CD14-positive monocyte (primary cell): Measurements from ENCODE around the gene SLC1A3. TPM values are rescaled to one million over a fixed set of nuclear protein-coding genes. Genes with fewer than 3 reads are reported as not detected.
A peak's percentile ranks its signal among the peaks of the same experiment; 100 is the strongest.

Source experiments
- DNase-seq, 3 donors: peaks; one replicate each; pipeline ENCODE4 v3.0.0-alpha.2; 2011 to 2022
- H2AFZ ChIP-seq: 2 replicates; pipeline ENCODE4 v1.6.0; 2012; ENCODE audit warnings: mild to moderate bottlenecking, low read depth, low read length, inconsistent platforms; ENCODE audit not compliant: insufficient read depth, poor library complexity, severe bottlenecking
- H3K27ac ChIP-seq, 2 donors: 1 replicate in 1 of 2; 2 replicates in 1 of 2; pipeline ENCODE4 v1.5.1; 2012 to 2013; ENCODE audit warnings: low read length in 2 of 2, control low read depth in 1 of 2, inconsistent platforms in 1 of 2, low read depth in 1 of 2, mild to moderate bottlenecking in 1 of 2
- H3K27me3 ChIP-seq, 2 donors: one replicate each; pipeline versions ENCODE4 v1.6.0 to v1.6.1; 2011 to 2013; ENCODE audit warnings: low read length in 2 of 2; ENCODE audit not compliant: control insufficient read depth in 2 of 2, insufficient read depth in 2 of 2
- H3K36me3 ChIP-seq, 2 donors: replicated peaks in 1 of 2; 1 replicate in 1 of 2; 2 replicates in 1 of 2; pipeline versions ENCODE4 v1.5.1 to v1.6.1; 2012 to 2013; ENCODE audit warnings: low read length in 2 of 2, control low read depth in 1 of 2, inconsistent platforms in 1 of 2, mild to moderate bottlenecking in 1 of 2; ENCODE audit not compliant: insufficient read depth in 2 of 2, control insufficient read depth in 1 of 2
- H3K4me1 ChIP-seq, 2 donors: 1 replicate in 1 of 2; 2 replicates in 1 of 2; pipeline versions ENCODE4 v1.5.1 to v1.6.1; 2012 to 2013; ENCODE audit warnings: low read length in 2 of 2, control low read depth in 1 of 2, inconsistent platforms in 1 of 2, mild to moderate bottlenecking in 1 of 2, moderate library complexity in 1 of 2; ENCODE audit not compliant: insufficient read depth in 2 of 2, control insufficient read depth in 1 of 2
- H3K4me2 ChIP-seq: replicated peaks from 2 replicates; pipeline ENCODE3; 2012; ENCODE audit warnings: low read length, moderate library complexity, mild to moderate bottlenecking; ENCODE audit not compliant: poor library complexity, severe bottlenecking; ENCODE audit errors: extremely low read depth
- H3K4me3 ChIP-seq, 3 experiments: fragments of 200-600 bp in 1 of 3; sonication (generic) in 1 of 3; replicated peaks in 1 of 3; 1 replicate in 2 of 3; 2 replicates in 1 of 3; pipeline ENCODE4 v1.5.1; 2011 to 2013; ENCODE audit warnings: low read length in 3 of 3, mild to moderate bottlenecking in 3 of 3, control low read depth in 2 of 3, low read depth in 2 of 3, inconsistent platforms in 1 of 3, moderate library complexity in 1 of 3
- H3K79me2 ChIP-seq: 2 replicates; pipeline ENCODE4 v1.6.0; 2012; ENCODE audit warnings: mild to moderate bottlenecking, control low read depth, inconsistent platforms, low read length, moderate library complexity; ENCODE audit not compliant: insufficient read depth
- H3K9ac ChIP-seq: 2 replicates; pipeline ENCODE4 v1.6.0; 2017; ENCODE audit warnings: low read length, mild to moderate bottlenecking; ENCODE audit not compliant: insufficient read depth, poor library complexity, severe bottlenecking
- H3K9me3 ChIP-seq, 2 donors: replicated peaks in 1 of 2; 1 replicate in 1 of 2; 2 replicates in 1 of 2; pipeline versions ENCODE4 v1.5.1 to v1.6.1; 2012 to 2013; ENCODE audit warnings: low read length in 2 of 2, control low read depth in 1 of 2; ENCODE audit not compliant: control insufficient read depth in 1 of 2, insufficient read depth in 1 of 2
- H4K20me1 ChIP-seq: 2 replicates; pipeline ENCODE4 v1.6.0; 2012; ENCODE audit warnings: mild to moderate bottlenecking, low read length, control low read depth, moderate library complexity; ENCODE audit not compliant: insufficient read depth
- H3K27ac Mint-ChIP-seq, 7 donors: one replicate each; pipeline ENCODE4 v1.8.0; 2020; ENCODE audit warnings: mild to moderate bottlenecking in 7 of 7, mixed read lengths in 7 of 7, moderate library complexity in 6 of 7, inconsistent platforms in 2 of 7
- H3K27me3 Mint-ChIP-seq, 3 donors: one replicate each; pipeline ENCODE4 v1.8.0; 2021 to 2022; ENCODE audit warnings: low read depth in 3 of 3, mild to moderate bottlenecking in 3 of 3, mixed read lengths in 3 of 3, moderate library complexity in 3 of 3, inconsistent platforms in 1 of 3
- H3K36me3 Mint-ChIP-seq, 2 donors: one replicate each; pipeline ENCODE4 v1.8.0; 2020; ENCODE audit warnings: mixed read lengths in 2 of 2, inconsistent platforms in 1 of 2, mild to moderate bottlenecking in 1 of 2
- H3K4me1 Mint-ChIP-seq: one replicate; pipeline ENCODE4 v1.8.0; 2020; ENCODE audit warnings: mild to moderate bottlenecking, mixed read lengths
- H3K4me3 Mint-ChIP-seq, 2 donors: one replicate each; pipeline ENCODE4 v1.8.0; 2020; ENCODE audit warnings: mild to moderate bottlenecking in 2 of 2, mixed read lengths in 2 of 2, moderate library complexity in 1 of 2
- H3K9me3 Mint-ChIP-seq, 7 donors: one replicate each; pipeline ENCODE4 v1.8.0; 2020 to 2022; ENCODE audit warnings: mixed read lengths in 7 of 7, mild to moderate bottlenecking in 6 of 7, moderate library complexity in 6 of 7, inconsistent platforms in 2 of 7
- CTCF ChIP-seq: fragments of 200-600 bp; IDR thresholded peaks from one replicate; pipeline ENCODE4 v1.8.0; 2022; ENCODE audit warnings: antibody characterized with exemption, mild to moderate bottlenecking
- WGBS: methylation state at CpG from one replicate; pipeline ENCODE4 v1.1.5; 2013; ENCODE audit warnings: missing lambda C conversion rate; ENCODE audit not compliant: insufficient coverage; 5-methylcytosine and 5-hydroxymethylcytosine counted together
- intact Hi-C, 2 donors: fragments of 100-400 bp; cut with micrococcal nuclease; formaldehyde crosslinking; loops; one replicate each; pipeline versions ENCODE4 v1.15.0 to v1.15.1; 2023
- polyA plus RNA-seq, 3 donors: library from polyadenylated mRNA; depleted of rRNA in 1 of 3; unstranded in 2 of 3; stranded (reverse) in 1 of 3; fragments of 300-500 nt in 2 of 3; fragments of >200 nt in 1 of 3; fragmentation: Illumina TruSeq in 2 of 3; gene quantifications; 1 replicate in 2 of 3; 2 replicates in 1 of 3; pipeline ENCODE4 v1.2.3, GENCODE V29; 2012 to 2021

SLC1A3 gene
- polyA plus RNA-seq, 3 donors, result 1.2 to 3.3 (median 1.3) TPM

- Histone ChIP-seq H3K27me3 (no peaks in the 10 kb centered on the region), H3K4me2 (no peak overlapping the region), H3K9ac (no peak overlapping the region), H4K20me1 (no peaks in the 10 kb centered on the region), H3K4me3 (no peak overlapping the region), H3K27ac (no peak overlapping the region), H3K9me3 (no peaks in the 10 kb centered on the region), H2AFZ (no peak overlapping the region), H3K79me2 (peaks cover 7% of the 10 kb centered on the region), H3K36me3 (peaks cover 0 to 16% of the 10 kb centered on the region in 2 donors), H3K4me1 (peaks cover 15 to 17% of the 10 kb centered on the region in 2 donors)
- Mint-ChIP-seq H3K27ac (no peak overlapping the region), H3K4me1 (peaks cover 24% of the 10 kb centered on the region), H3K36me3 (peaks cover 12 to 20% of the 10 kb centered on the region in 2 donors), H3K27me3 (no peaks in the 10 kb centered on the region), H3K4me3 (no peak overlapping the region), H3K9me3 (no peaks in the 10 kb centered on the region)
- no peak for DNase-seq
- no CpG with 5 or more reads among the region's 2 CpGs for WGBS
- intact Hi-C loops, result no loop called here
- TF ChIP-seq CTCF, result no peak
These were observed 22.3 kb downstream of the SLC1A3 start for GRCh38 chr5:36628695-36629094.

DNA sequence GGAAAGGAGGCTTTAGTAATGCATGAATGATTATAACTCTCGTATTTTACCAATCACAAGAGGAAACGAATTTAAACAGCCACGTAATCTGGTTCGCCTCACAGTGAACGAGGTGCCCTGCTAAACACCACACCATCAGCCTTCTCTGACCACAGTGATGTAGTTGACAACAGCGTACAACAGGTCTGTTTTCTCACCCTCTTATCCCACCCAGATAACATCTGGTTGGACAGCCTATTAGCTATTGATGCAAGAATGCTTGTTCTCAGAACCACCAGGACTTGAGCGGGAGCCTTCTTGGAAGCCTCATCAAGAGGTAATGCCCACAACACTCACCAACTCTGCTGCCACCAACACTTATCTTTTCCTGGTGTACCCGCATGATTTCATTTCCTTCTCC, 23.3 kb downstream of the SLC1A3 start:
- no peaks in the 10 kb centered on the region for H3K9me3 ChIP-seq
- no peak overlapping the region for H3K4me2 ChIP-seq
- no peak overlapping the region for H3K4me3 ChIP-seq
- H3K27ac Mint-ChIP-seq, result peak overlapping the region in 2 of 7 donors; percentile 12 to 65
- H3K27me3 Mint-ChIP-seq, result no peaks in the 10 kb centered on the region
- intact Hi-C loops, result no loop called here
- H3K4me1 Mint-ChIP-seq, result peaks cover 21% of the 10 kb centered on the region
- H3K27ac ChIP-seq, result no peak overlapping the region
- no peaks in the 10 kb centered on the region for H3K9me3 Mint-ChIP-seq
- H3K4me3 Mint-ChIP-seq, result no peak overlapping the region
- H2AFZ ChIP-seq, result no peak overlapping the region
- no peaks in the 10 kb centered on the region for H3K27me3 ChIP-seq
- peaks cover 15 to 17% of the 10 kb centered on the region in 2 donors for H3K4me1 ChIP-seq
- H3K79me2 ChIP-seq, result no peaks in the 10 kb centered on the region
- no peak for TF ChIP-seq CTCF
- H3K9ac ChIP-seq, result no peak overlapping the region
- 100% methylated on average over 4 of the region's 8 CpGs for WGBS
- peaks cover 14 to 24% of the 10 kb centered on the region in 2 donors for H3K36me3 Mint-ChIP-seq
- DNase-seq, result no peak
- no peaks in the 10 kb centered on the region for H4K20me1 ChIP-seq
- H3K36me3 ChIP-seq, result peaks cover 0 to 17% of the 10 kb centered on the region in 2 donors
